Measurements from ENCODE around the gene BBOX1. TPM values are rescaled to one million over a fixed set of nuclear protein-coding genes. Genes with fewer than 3 reads are reported as not detected.
A peak's percentile ranks its signal among the peaks of the same experiment; 100 is the strongest.

The BBOX1 gene
- total and polyA plus RNA-seq, 2 donors (not counting 1 experiment from before 2014, with no cell fraction given): not detected

DNA sequence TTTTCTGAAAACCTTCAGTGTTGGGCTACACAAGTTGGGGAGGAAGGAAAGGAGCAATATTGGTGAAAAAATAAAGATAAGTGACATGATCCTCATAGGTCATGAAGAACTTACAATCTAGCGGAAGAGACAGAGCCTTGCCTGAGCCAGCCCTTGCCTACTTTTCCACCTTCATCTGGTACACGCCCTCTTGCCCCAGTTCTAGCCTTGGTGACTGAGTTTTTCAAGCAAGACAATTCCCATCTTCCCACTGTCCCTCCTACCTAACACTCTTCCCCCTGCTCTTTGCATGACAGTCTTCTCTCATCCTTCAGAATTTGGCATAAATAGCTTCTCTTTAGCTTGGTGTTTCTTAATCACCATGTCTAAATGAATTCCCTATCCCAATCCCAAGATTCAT, 42.6 kb downstream of the BBOX1 start:
- no peak for DNase-seq (ENCODE audit: low read depth in 2 of 2)
- H3K4me1 ChIP-seq (ENCODE audit: control insufficient read depth, extremely low read depth, insufficient read depth, low read length): no peaks in the 10 kb centered on the region
- H3K27me3 ChIP-seq (ENCODE audit: control insufficient read depth, insufficient read depth, low read length): no peaks in the 10 kb centered on the region
- H3K9ac ChIP-seq (ENCODE audit: insufficient read depth, low read length): no peak overlapping the region
- no peak overlapping the region for H3K27ac ChIP-seq (ENCODE audit: insufficient read depth, low read length)
- H3K9me3 ChIP-seq (ENCODE audit: control insufficient read depth, insufficient read depth, low read depth, low read length): no peaks in the 10 kb centered on the region
- H4K20me1 ChIP-seq (ENCODE audit: control insufficient read depth, extremely low read depth, insufficient read depth, low read length): no peaks in the 10 kb centered on the region
- no peak overlapping the region for H2AFZ ChIP-seq (ENCODE audit: low read length)
- H3K4me2 ChIP-seq (ENCODE audit: extremely low read depth, insufficient read depth, low read length): no peak overlapping the region
- H3K36me3 ChIP-seq (ENCODE audit: control insufficient read depth, insufficient read depth, low read length): no peaks in the 10 kb centered on the region
- no peak overlapping the region for H3K4me3 ChIP-seq (replicated peaks in 1 of 4; ENCODE audit: control extremely low read depth in 1 of 4, insufficient read depth in 1 of 4, low read depth in 3 of 4, low read length in 4 of 4)
- no peak for TF ChIP-seq CTCF (conservative IDR thresholded peaks at IDR 0.05 in 1 of 2, IDR thresholded peaks at IDR 0.05 in 1 of 2; ENCODE audit: low read depth in 1 of 2, low read length in 2 of 2)
- TF ChIP-seq EZH2 (IDR thresholded peaks at IDR 0.05; ENCODE audit: low read length, missing control alignments): no peak
- no peaks in the 10 kb centered on the region for H3K79me2 ChIP-seq (ENCODE audit: control insufficient read depth, insufficient read depth, low read length)

GRCh38 chr11:27083782-27084181, 43.2 kb downstream of the BBOX1 start:
- H4K20me1 ChIP-seq (ENCODE audit: control insufficient read depth, extremely low read depth, insufficient read depth, low read length): no peaks in the 10 kb centered on the region
- H3K36me3 ChIP-seq (ENCODE audit: control insufficient read depth, insufficient read depth, low read length): no peaks in the 10 kb centered on the region
- H3K9ac ChIP-seq (ENCODE audit: insufficient read depth, low read length): no peak overlapping the region
- H3K9me3 ChIP-seq (ENCODE audit: control insufficient read depth, insufficient read depth, low read depth, low read length): no peaks in the 10 kb centered on the region
- no peak overlapping the region for H3K4me2 ChIP-seq (ENCODE audit: extremely low read depth, insufficient read depth, low read length)
- TF ChIP-seq CTCF (conservative IDR thresholded peaks at IDR 0.05 in 1 of 2, IDR thresholded peaks at IDR 0.05 in 1 of 2; ENCODE audit: low read depth in 1 of 2, low read length in 2 of 2): no peak
- no peak for TF ChIP-seq EZH2 (IDR thresholded peaks at IDR 0.05; ENCODE audit: low read length, missing control alignments)
- no peaks in the 10 kb centered on the region for H3K4me1 ChIP-seq (ENCODE audit: control insufficient read depth, extremely low read depth, insufficient read depth, low read length)
- H3K27ac ChIP-seq (ENCODE audit: insufficient read depth, low read length): no peak overlapping the region
- H2AFZ ChIP-seq (ENCODE audit: low read length): no peak overlapping the region
- no peaks in the 10 kb centered on the region for H3K79me2 ChIP-seq (ENCODE audit: control insufficient read depth, insufficient read depth, low read length)
- no peaks in the 10 kb centered on the region for H3K27me3 ChIP-seq (ENCODE audit: control insufficient read depth, insufficient read depth, low read length)
- no peak for DNase-seq (ENCODE audit: low read depth in 2 of 2)
- H3K4me3 ChIP-seq (replicated peaks in 1 of 4; ENCODE audit: control extremely low read depth in 1 of 4, insufficient read depth in 1 of 4, low read depth in 3 of 4, low read length in 4 of 4): no peak overlapping the region

DNA sequence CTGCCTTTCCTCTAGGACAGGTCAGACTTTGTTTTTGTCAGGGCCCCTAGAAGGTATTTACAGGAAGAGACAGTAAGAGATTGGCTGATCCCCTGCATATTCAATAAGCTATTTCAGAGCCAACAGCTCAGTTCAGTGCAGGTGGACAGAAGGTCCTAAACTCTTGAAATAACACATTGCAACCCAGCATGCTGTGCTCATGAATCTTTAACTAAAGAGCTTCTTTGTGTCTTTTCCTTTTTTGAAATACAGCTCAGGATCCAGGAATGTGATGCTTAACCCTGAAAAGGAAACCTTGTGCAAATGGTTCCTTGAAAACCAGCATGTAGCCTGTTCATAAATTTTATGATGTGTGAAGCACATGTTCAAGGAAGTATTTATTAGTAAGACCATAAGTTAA, 43.9 kb downstream of the BBOX1 start:
- Histone ChIP-seq H3K4me1 (ENCODE audit: control insufficient read depth, extremely low read depth, insufficient read depth, low read length) (no peaks in the 10 kb centered on the region), H4K20me1 (ENCODE audit: control insufficient read depth, extremely low read depth, insufficient read depth, low read length) (no peaks in the 10 kb centered on the region), H3K79me2 (ENCODE audit: control insufficient read depth, insufficient read depth, low read length) (no peaks in the 10 kb centered on the region), H3K27ac (ENCODE audit: insufficient read depth, low read length) (no peak overlapping the region), H3K36me3 (ENCODE audit: control insufficient read depth, insufficient read depth, low read length) (no peaks in the 10 kb centered on the region), H3K27me3 (ENCODE audit: control insufficient read depth, insufficient read depth, low read length) (no peaks in the 10 kb centered on the region), H2AFZ (ENCODE audit: low read length) (no peak overlapping the region), H3K4me2 (ENCODE audit: extremely low read depth, insufficient read depth, low read length) (no peak overlapping the region), H3K9me3 (ENCODE audit: control insufficient read depth, insufficient read depth, low read depth, low read length) (no peaks in the 10 kb centered on the region), H3K4me3 (replicated peaks in 1 of 4; ENCODE audit: control extremely low read depth in 1 of 4, insufficient read depth in 1 of 4, low read depth in 3 of 4, low read length in 4 of 4) (no peak overlapping the region), H3K9ac (ENCODE audit: insufficient read depth, low read length) (no peak overlapping the region)
- peak; percentile 33 to 62 for DNase-seq (ENCODE audit: low read depth in 2 of 2)
- TF ChIP-seq CTCF (conservative IDR thresholded peaks at IDR 0.05 in 1 of 2, IDR thresholded peaks at IDR 0.05 in 1 of 2; ENCODE audit: low read depth in 1 of 2, low read length in 2 of 2): no peak
